Measurements from ENCODE around the gene CCR6. TPM values are rescaled to one million over a fixed set of nuclear protein-coding genes. Genes with fewer than 3 reads are reported as not detected.
"Not testable (repeated sequence)": the region's sequence is repeated elsewhere in the genome, so short reads cannot be mapped to it uniquely, and the experiment has no call there.

Gene CCR6
- total RNA-seq: not detected in 2 replicates

- no peak for DNase-seq (ENCODE audit: extremely low read depth, low read depth, low spot score)
Observed at GRCh38 chr6:167122827-167123657, at the start of gene CCR6. TSS of gene CCR6 (plus strand) at chr6:167123096. CDS start at chr6:167136135, 13,039 bp downstream.

- no peak for DNase-seq (ENCODE audit: extremely low read depth, low read depth, low spot score)
Observed at GRCh38 chr6:167073679-167074274, 49.1 kb upstream of the CCR6 start.

GRCh38 chr6:167077241-167077932, 45.5 kb upstream of the CCR6 start:
- DNase-seq (ENCODE audit: extremely low read depth, low read depth, low spot score): no peak

GRCh38 chr6:167078745-167079144, 44.2 kb upstream of the CCR6 start:
- DNase-seq (ENCODE audit: extremely low read depth, low read depth, low spot score): no peak

- DNase-seq (ENCODE audit: extremely low read depth, low read depth, low spot score): no peak
Observed at GRCh38 chr6:167079853-167080297, 43.0 kb upstream of the CCR6 start.

- DNase-seq (ENCODE audit: extremely low read depth, low read depth, low spot score): no peak
Observed at GRCh38 chr6:167087857-167088354, 35.0 kb upstream of the CCR6 start.

- not testable (repeated sequence) for DNase-seq (ENCODE audit: extremely low read depth, low read depth, low spot score)
Observed at GRCh38 chr6:167088741-167089140, 34.2 kb upstream of the CCR6 start.

- no peak for DNase-seq (ENCODE audit: extremely low read depth, low read depth, low spot score)
Observed at GRCh38 chr6:167089243-167090142, 33.4 kb upstream of the CCR6 start.

GRCh38 chr6:167090171-167090570, 32.7 kb upstream of the CCR6 start:
- DNase-seq (ENCODE audit: extremely low read depth, low read depth, low spot score): no peak

GRCh38 chr6:167091026-167091804, 31.7 kb upstream of the CCR6 start:
- no peak for DNase-seq (ENCODE audit: extremely low read depth, low read depth, low spot score)

- no peak for DNase-seq (ENCODE audit: extremely low read depth, low read depth, low spot score)
Observed at GRCh38 chr6:167091805-167092107, 31.1 kb upstream of the CCR6 start.

- DNase-seq (ENCODE audit: extremely low read depth, low read depth, low spot score): no peak
Observed at GRCh38 chr6:167092672-167093339, 30.1 kb upstream of the CCR6 start.

GRCh38 chr6:167093406-167093921, 29.4 kb upstream of the CCR6 start:
- DNase-seq (ENCODE audit: extremely low read depth, low read depth, low spot score): no peak

GRCh38 chr6:167093922-167094432, 28.9 kb upstream of the CCR6 start:
- no peak for DNase-seq (ENCODE audit: extremely low read depth, low read depth, low spot score)

- DNase-seq (ENCODE audit: extremely low read depth, low read depth, low spot score): no peak
Observed at GRCh38 chr6:167094436-167094819, 28.5 kb upstream of the CCR6 start.

- DNase-seq (ENCODE audit: extremely low read depth, low read depth, low spot score): no peak
Observed at GRCh38 chr6:167094820-167095637, 27.9 kb upstream of the CCR6 start.

- no peak for DNase-seq (ENCODE audit: extremely low read depth, low read depth, low spot score)
Observed at GRCh38 chr6:167095888-167096287, 27.0 kb upstream of the CCR6 start.

- no peak for DNase-seq (ENCODE audit: extremely low read depth, low read depth, low spot score)
Observed at GRCh38 chr6:167096991-167097390, 25.9 kb upstream of the CCR6 start.

All from glomerular endothelial cell (primary cell).